Suprapubic skin (tissue), 4 donors: ENCODE data around the gene CD79B.

Source experiments
- EP300 ChIP-seq: sonication (generic); formaldehyde crosslinking; IDR thresholded peaks from one replicate; pipeline ENCODE4 v1.6.1; 2017; ENCODE audit warnings: antibody characterized with exemption
- POLR2A ChIP-seq, 2 donors: fragments of 450-650 bp; IDR thresholded peaks; one replicate each; pipeline ENCODE4 v1.6.1; 2017; ENCODE audit warnings: antibody characterized with exemption in 2 of 2, mild to moderate bottlenecking in 2 of 2, moderate library complexity in 2 of 2
- POLR2AphosphoS5 ChIP-seq, 3 donors: sonication (generic); formaldehyde crosslinking; IDR thresholded peaks; one replicate each; pipeline ENCODE4 v1.6.1; 2017; ENCODE audit warnings: antibody characterized with exemption in 3 of 3
- TF ChIP-seq, protein P1 (sequence below), 2 donors: fragments of 200-600 bp in 1 of 2; fragments of 450-650 bp in 1 of 2; sonication (generic) in 1 of 2; IDR thresholded peaks; one replicate each; pipeline ENCODE4 v1.5.1; 2016 to 2019; ENCODE audit warnings: antibody characterized with exemption in 2 of 2, mild to moderate bottlenecking in 1 of 2, moderate library complexity in 1 of 2

DNA sequence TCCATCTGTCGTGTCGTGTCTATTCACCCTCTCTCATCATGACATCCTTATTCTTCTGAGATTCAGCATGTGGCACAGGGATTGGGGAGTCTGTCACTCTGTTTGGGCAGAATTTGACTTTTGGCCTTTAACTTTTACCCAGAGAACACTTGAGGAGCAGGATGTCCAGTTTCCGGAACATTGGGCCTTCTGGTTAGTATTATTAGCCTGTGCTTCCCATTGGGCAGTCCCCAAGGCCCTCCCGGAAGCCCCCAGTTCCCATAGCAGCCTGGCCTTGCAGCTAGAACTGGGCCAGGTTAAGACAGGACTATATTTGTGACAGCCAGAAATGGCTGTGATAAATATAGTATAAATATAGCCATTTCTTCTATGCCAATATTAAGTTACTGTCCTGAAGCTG is 31.0 kb upstream of the CD79B start:
- TF ChIP-seq, protein P1, sequence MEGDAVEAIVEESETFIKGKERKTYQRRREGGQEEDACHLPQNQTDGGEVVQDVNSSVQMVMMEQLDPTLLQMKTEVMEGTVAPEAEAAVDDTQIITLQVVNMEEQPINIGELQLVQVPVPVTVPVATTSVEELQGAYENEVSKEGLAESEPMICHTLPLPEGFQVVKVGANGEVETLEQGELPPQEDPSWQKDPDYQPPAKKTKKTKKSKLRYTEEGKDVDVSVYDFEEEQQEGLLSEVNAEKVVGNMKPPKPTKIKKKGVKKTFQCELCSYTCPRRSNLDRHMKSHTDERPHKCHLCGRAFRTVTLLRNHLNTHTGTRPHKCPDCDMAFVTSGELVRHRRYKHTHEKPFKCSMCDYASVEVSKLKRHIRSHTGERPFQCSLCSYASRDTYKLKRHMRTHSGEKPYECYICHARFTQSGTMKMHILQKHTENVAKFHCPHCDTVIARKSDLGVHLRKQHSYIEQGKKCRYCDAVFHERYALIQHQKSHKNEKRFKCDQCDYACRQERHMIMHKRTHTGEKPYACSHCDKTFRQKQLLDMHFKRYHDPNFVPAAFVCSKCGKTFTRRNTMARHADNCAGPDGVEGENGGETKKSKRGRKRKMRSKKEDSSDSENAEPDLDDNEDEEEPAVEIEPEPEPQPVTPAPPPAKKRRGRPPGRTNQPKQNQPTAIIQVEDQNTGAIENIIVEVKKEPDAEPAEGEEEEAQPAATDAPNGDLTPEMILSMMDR (IDR thresholded peaks at IDR 0.05) = no peak
- TF ChIP-seq POLR2A (IDR thresholded peaks at IDR 0.05) (no peak), POLR2AphosphoS5 (IDR thresholded peaks at IDR 0.05) (no peak), EP300 (no peak)
